Measurements from ENCODE around the gene OSBPL5. TPM values are rescaled to one million over a fixed set of nuclear protein-coding genes. Genes with fewer than 3 reads are reported as not detected.

Gene OSBPL5
- total RNA-seq, 4 donors from 2014 or later = 12.9 to 64.2 (median 22.3) TPM

GRCh38 chr11:3163241-3163981 is 1.7 kb downstream of the OSBPL5 start:
- TF ChIP-seq, protein P1, sequence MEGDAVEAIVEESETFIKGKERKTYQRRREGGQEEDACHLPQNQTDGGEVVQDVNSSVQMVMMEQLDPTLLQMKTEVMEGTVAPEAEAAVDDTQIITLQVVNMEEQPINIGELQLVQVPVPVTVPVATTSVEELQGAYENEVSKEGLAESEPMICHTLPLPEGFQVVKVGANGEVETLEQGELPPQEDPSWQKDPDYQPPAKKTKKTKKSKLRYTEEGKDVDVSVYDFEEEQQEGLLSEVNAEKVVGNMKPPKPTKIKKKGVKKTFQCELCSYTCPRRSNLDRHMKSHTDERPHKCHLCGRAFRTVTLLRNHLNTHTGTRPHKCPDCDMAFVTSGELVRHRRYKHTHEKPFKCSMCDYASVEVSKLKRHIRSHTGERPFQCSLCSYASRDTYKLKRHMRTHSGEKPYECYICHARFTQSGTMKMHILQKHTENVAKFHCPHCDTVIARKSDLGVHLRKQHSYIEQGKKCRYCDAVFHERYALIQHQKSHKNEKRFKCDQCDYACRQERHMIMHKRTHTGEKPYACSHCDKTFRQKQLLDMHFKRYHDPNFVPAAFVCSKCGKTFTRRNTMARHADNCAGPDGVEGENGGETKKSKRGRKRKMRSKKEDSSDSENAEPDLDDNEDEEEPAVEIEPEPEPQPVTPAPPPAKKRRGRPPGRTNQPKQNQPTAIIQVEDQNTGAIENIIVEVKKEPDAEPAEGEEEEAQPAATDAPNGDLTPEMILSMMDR (IDR thresholded peaks at IDR 0.05; ENCODE audit: low read depth) = no peak

DNA sequence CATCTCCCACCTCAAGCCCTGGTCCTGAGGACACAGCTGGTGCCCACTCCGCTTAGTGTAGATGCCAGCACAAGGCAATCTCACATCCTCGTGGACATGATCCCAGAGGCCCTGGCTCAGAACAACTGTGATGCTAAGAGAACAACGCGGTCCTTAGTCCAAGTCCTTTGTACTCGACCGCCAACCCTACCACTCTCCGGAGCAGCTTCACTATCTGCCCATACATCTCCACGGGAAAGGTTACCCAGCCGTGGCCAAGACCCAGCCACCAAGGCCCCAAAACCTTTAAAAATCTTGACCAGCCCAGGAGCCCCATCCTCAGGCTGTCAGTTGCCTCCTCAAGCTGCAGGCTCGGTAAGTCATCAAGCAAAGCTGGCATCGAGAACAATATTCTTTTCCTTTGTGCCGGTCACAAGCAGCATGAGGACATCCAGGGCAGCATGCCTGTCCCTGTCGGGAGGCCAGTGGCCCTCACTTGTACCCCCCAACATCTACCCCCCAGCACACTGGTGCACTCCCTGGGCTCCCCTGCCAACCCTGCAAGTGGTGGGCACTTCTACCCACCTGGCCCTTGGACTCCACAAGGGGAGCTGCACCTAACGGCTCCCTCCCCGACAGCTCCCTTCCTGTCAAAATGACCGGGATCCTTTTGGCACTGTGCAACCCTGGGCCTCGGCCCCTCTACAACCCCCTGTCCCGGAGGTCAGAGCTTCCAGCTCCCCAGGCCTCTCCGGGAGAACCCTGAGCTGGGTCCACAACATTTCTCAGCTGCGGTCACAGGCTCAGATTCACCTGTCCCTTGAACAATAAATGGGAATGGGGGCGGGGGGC is 2.5 kb downstream of the OSBPL5 start:
- TF ChIP-seq, protein P1 (IDR thresholded peaks at IDR 0.05; ENCODE audit: low read depth) = no peak

DNA sequence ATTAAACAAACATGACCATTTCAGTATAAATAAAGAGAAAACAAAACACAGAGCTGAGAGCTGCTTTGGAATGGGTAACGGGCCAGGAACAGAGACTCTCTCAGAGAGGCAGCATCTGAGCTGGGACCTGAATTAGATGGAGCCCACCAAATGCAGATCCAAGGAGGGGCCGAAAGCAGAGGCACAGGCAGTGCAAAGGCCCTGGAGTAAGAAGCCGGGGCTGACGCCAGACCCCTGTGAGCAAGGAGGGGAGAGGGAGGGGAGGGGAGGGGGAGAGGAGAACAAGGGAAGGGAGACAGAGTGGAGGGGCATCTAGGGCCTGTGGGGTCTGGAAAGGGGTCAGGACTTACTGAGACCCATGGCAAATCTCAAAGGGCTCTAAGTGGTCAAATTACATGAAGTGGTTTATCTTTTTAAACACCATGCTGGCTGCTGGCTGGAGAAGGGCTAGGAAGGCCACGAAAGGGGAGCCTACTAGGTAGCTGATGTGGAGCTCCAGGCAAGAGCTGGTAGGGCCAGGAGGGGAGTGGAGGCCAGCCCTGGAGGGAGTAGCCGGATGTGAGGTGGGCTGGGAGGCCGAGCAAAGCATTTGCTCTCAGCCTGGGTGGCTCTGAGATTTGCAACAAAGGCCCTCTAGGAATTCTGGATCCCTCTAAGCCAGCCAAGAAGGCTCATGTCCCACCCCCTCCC is 3.2 kb downstream of the OSBPL5 start:
- TF ChIP-seq, protein P1 (IDR thresholded peaks at IDR 0.05; ENCODE audit: low read depth) = no peak

DNA sequence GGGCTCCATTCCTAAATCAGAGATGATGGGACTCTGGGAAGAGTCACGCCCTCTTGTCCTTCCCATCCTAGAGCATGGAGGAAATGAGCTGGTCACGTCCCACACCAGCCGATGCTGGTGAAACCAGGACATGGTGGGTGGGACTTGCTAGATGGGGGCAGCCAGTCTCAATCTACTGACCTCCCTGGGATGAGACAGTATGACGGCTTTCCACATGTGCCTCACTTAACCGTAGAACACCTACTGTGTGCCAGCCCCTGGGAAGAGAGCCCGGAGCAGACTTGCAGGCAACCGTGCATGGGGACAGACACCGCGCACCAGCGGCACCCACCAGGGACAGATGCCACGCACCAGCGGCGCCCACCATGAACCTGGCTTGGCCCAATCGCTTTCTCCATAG is 3.8 kb downstream of the OSBPL5 start:
- TF ChIP-seq, protein P1 (IDR thresholded peaks at IDR 0.05; ENCODE audit: low read depth) = no peak

GRCh38 chr11:3160252-3161031 is 4.7 kb downstream of the OSBPL5 start:
- TF ChIP-seq, protein P1 (IDR thresholded peaks at IDR 0.05; ENCODE audit: low read depth) = no peak

- TF ChIP-seq, protein P1 (IDR thresholded peaks at IDR 0.05; ENCODE audit: low read depth) = no peak
Measured at GRCh38 chr11:3159296-3160190, 5.6 kb downstream of the OSBPL5 start.

Data from subcutaneous adipose tissue (tissue), 4 donors.